Epithelial cell of esophagus (primary cell): ENCODE measurements around the gene CRABP1.
A peak's percentile ranks its signal among the peaks of the same experiment; 100 is the strongest.
"Not testable (repeated sequence)": the region's sequence is repeated elsewhere in the genome, so short reads cannot be mapped to it uniquely, and the experiment has no call there.

ENCODE experiments used
- DNase-seq: peaks from one replicate; pipeline ENCODE4 v3.0.0; 2010; ENCODE audit warnings: low read depth
- H3K4me3 ChIP-seq: 2 replicates; pipeline ENCODE4 v1.5.1; 2011; ENCODE audit warnings: mild to moderate bottlenecking, low read length, control low read depth
- CTCF ChIP-seq: IDR thresholded peaks from 2 replicates; pipeline ENCODE4 v1.5.1; 2011; ENCODE audit warnings: low read depth, mild to moderate bottlenecking, low read length, control low read depth, inconsistent platforms; ENCODE audit not compliant: insufficient read depth; ENCODE audit errors: missing control alignments

Gene CRABP1

DNA sequence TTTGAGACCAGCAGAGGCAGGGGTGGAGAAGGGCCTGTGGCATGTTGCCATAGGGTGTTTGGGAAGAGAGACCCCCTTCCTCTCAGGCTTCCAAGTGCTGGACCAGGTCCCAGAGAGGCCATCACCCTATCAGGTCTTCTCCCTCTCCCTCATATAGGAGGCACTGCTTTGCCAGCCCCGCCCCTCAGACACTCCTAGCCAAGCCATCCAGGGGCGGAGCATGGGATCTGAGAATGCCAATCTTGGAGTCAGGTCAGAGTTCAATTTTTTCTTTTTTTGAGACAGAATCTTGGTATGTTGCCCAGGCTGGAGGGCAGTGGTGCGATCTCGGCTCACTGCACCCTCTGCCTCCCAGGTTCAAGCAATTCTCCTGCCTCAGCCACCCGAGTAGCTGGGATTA lies 32.7 kb downstream of the CRABP1 start:
- no peak overlapping the region for H3K4me3 ChIP-seq
- no peak for DNase-seq
- no peak for TF ChIP-seq CTCF

DNA sequence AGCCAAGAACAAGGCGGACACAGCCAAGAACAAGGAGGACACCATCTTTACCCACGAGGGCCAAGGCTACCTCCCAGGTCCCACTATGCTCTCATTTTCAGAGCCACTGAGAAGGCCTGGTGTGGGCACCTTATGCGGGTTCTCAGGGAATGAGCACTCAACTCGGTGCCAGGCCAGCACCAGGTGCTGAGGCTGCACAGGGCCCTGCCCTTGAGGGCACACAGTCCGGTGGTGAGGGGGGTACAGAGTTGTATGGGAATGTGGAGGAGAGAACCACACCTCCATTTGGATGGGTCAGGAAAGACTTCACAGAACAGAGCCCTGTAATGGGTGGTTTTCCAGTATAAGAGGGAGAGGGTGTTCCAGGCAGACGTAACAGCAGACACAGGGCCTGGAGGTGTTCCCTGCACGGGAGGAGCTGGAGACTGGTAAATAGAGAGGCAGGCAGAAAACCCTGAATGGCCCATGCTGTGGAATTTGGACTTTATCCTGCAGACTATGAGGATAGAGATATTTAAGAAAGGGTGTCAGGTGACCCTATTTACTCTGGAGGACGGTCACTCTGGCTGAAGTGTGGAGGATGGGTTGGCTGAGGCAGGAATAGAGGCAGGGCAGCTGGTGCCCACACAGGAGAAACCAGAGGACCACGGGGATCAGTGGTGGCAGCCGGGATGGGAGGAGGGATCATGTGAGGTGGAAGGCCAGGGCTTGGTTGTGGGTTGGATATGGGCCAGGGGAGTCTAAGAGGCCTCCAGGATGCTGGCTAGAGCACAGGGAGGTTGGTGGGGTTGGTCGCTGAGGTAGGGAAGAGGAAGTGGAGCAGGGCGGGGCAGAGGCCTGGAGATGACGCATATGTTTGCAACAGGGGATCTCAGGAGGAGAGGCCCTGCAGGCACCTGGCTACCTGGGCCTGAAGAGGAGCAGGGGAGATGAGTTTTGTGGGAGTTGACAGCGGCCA lies 34.6 kb downstream of the CRABP1 start:
- DNase-seq, result peak; percentile 90
- TF ChIP-seq CTCF, result no peak
- no peak overlapping the region for H3K4me3 ChIP-seq

DNA sequence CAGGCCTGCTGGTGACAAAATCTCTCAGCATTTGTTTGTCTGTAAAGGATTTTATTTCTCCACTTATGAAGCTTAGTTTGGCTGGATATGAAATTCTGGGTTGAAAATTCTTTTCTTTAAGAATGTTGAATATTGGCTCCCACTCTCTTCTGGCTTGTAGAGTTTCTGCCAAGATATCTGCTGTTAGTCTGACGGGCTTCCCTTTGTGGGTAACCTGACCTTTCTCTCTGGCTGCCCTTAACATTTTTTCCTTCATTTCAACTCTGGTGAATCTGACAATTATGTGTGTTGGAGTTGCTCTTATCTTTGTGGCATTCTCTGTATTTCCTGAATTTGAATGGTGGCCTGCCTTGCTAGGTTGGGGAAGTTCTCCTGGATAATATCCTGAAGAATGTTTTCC lies 40.0 kb downstream of the CRABP1 start:
- H3K4me3 ChIP-seq, DNase-seq: not testable (repeated sequence)

DNA sequence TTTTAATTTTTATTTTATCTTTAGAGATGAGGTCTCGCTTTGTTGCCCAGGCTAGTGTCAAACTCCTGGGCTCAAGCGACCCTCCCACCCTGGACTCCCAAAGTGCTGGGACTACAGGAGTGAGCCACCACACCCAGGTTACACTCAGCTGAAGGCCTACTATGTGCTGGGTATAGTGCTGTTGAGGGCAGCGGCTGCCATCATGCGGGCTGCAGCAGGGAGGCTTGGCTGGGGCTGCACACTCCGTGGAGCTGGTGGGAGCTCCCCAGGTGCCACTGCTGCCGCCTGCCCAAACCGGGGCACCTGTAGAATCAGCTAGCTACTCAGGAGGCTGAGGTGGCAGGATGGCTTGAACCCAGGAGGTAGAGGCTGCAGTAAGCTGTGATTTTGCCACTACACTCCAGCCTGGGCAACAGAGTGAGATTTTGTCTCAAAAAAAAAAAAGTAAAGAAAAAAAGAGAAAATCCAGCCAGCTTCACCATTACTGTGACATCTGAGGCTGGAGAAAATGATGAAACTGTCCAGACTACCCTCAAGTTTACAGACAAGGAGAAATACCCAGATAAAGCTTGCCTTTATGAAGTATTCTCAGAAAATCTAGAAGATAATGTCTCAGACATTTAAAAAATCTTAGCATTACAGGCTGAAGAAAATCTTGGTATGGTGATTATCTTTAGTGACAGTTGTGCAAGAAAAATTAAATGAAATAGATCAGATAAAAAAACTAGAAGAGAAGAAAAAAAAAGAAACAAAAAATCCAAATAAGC lies 42.1 kb downstream of the CRABP1 start:
- TF ChIP-seq CTCF, result no peak
- no peak overlapping the region for H3K4me3 ChIP-seq
- no peak for DNase-seq

- no peak overlapping the region for H3K4me3 ChIP-seq
- no peak for DNase-seq
- TF ChIP-seq CTCF, result no peak
Observed at GRCh38 chr15:78384651-78385050, 44.5 kb downstream of the CRABP1 start.

DNA sequence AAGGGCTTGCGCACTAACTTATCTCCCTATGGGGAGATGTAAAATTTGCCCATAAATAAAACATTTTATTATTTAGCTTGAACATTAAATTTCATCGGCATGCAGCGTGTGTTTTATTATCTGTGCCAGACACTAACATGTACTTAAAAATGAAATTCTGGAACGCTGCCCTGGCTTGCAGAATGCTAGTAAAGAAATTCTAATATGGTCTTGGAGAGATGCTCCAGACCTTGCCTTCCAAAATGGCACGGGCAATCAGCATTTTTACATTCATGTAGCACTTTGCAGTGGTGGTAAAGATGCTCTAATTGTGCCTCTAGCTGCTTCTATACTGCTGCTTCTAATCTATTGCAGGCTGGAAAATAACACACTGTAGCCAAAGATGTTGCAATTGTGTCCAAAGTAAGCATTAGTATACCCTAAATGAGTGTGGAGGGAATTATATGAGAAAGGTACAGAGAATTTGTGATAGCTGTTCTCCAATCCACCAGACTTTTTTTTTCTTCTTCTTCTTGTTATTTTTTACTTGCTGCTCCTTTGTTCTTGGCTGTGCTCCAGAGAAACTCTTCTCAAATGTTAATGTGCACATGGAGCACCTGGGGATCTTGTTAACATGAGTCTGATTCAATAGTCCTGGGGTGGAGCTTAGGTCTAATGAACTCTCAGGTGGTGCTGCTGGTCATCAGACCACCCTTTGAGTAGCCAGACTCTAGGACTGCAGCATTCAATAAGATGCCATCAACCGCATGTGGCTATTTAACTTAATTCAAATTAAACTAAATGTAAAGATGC lies 47.3 kb downstream of the CRABP1 start:
- H3K4me3 ChIP-seq, result no peak overlapping the region
- no peak for DNase-seq
- TF ChIP-seq CTCF, result no peak

DNA sequence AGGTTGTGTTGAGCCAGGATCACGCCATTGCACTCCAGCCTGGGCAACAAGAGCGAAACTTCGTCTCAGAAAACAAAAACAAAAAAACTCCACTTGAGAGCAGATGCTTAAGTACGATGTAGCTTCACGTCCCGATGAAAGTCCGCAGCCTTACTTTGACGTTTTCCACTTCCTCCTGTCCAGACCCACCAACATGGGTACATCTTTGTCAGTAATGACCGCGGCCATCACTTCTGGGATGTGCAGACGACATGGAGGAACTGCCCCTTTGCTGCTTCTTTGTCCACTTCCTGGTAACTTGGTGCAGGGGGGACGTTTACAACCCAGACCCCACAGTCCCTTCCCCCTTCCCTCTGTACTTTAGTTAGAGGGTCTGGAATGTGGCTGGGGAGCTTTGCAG lies 48.7 kb downstream of the CRABP1 start:
- TF ChIP-seq CTCF, result no peak
- H3K4me3 ChIP-seq, result no peak overlapping the region
- no peak for DNase-seq
